ENCODE results near the gene TNS2. TPM values are rescaled to one million over a fixed set of nuclear protein-coding genes. Genes with fewer than 3 reads are reported as not detected.

TNS2 gene
- total and polyA plus RNA-seq, 2 of the 13 experiments (the other 11 are each of a cell fraction or from before 2014, with no cell fraction given) = 8.9 to 20.4 TPM

- TF ChIP-seq ZBTB33 (CRISPR knock-in tag; IDR thresholded peaks at IDR 0.05) (no peak), NRL (CRISPR knock-in tag; IDR thresholded peaks at IDR 0.05; ENCODE audit: borderline replicate concordance) (0 out of 2 replicates have a peak, but pooled peaks have one; percentile 0), ZNF354B (CRISPR knock-in tag; IDR thresholded peaks at IDR 0.05) (0 out of 2 replicates have a peak, but pooled peaks have one; percentile 5), ZNF724P (CRISPR knock-in tag; IDR thresholded peaks at IDR 0.05; ENCODE audit: borderline replicate concordance) (0 out of 2 replicates have a peak, but pooled peaks have one; percentile 48), ZNF569 (CRISPR knock-in tag; IDR thresholded peaks at IDR 0.05; ENCODE audit: borderline replicate concordance) (no peak), ZNF121 (CRISPR knock-in tag; IDR thresholded peaks at IDR 0.05) (no peak), ZFP1 (CRISPR knock-in tag; IDR thresholded peaks at IDR 0.05) (no peak), NCOA1 (CRISPR knock-in tag; IDR thresholded peaks at IDR 0.05) (no peak), E2F2 (CRISPR knock-in tag; IDR thresholded peaks at IDR 0.05; ENCODE audit: borderline replicate concordance) (no peak), ZNF766 (CRISPR knock-in tag; IDR thresholded peaks at IDR 0.05; ENCODE audit: borderline replicate concordance) (no peak)
These were observed 677 bp downstream of the TNS2 start (continued) for GRCh38 chr12:53050426-53051057.

All from HepG2 (cell line).